ENCODE data around the gene ADH1A.
"Not testable (repeated sequence)": the region's sequence is repeated elsewhere in the genome, so short reads cannot be mapped to it uniquely, and the experiment has no call there.

Gene ADH1A

DNA sequence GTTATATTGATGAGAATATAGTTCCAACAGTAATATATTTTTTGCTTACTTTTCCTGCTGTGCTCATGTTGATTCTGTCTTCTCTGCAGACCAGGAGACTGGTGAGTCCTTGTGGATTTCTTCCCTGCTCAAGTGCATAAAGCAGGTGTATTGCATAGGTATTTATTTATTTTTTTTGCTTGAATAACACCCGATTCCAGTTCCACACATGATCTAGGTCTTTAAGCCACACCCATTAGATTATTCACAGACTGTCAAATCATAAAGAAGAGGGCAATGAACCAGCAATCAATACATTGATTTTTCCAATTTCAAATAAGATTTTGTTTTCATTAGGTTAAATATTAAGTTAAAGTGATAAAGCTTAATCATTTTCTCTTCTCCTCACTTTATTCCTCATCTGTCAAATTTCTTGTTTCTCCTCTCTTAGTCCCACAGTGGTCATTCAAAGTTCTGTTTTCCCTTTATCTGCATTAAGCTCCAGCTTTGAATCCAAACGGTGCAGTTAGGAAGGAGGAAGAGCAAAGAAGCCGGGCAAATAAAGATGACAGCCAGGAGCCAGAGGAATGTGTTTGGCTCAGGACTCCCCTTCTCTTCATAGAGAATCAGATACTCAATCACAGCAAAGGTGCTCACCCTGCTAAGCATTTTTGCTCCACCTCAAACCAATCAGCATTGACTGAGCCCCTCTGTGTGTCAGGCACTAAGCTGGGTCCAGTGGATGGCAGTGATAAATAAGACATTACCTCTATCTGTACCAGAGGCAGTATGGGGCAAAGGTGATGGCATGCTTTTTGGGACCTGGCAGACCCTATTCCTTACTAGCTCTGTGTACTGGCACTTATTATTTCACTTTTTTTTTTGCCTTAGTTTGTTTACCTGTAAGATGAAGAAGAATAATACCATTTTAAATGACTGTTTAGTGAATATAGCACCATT lies at the start of gene ADH1A:
Gene ADH1A, minus strand, starts transcription at position 138 of the 939 bp plus-strand sequence. Its CDS starts 71 bp downstream, at position 67.
- DNase-seq (ENCODE audit: low read depth) = no peak

DNA sequence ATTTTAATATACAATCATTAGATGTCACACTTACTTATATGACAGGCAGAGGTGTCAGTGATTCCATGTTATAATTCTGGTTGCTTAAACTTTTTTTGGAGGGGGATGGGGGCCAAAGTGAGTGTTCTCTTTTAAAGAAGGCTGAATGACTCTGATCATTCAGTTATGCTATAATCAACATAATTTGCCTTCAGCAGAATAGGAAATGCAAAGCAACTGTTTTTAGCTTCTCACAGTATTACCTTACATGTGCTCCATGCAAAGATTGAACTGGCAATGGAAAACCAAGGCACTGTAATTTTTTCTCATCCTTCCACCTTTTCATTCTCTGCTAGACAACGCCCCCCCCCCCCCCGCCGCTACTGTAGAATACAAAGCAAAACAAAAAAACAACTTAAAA lies 48.4 kb upstream of the ADH1A start:
- DNase-seq (ENCODE audit: low read depth) = no peak

DNA sequence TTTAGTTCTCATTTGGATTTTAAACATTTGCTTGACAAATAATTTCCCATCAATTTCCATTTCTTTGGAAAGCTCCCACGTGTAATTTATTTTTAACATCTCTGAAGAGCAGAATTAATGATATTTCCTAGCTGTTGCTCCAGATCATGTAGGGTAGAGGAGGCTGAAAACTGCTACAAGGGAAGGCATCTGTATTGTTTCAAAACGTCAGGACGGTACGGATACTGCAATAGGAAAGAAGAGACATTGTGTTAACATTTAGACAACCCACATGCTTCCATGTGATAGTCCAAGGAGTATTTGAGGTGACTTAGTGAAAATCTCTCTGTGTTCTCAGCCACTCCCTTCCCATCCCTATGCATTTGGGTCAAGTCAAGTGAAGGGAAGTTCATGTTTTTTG lies 45.8 kb upstream of the ADH1A start:
- DNase-seq (ENCODE audit: low read depth) = no peak

DNA sequence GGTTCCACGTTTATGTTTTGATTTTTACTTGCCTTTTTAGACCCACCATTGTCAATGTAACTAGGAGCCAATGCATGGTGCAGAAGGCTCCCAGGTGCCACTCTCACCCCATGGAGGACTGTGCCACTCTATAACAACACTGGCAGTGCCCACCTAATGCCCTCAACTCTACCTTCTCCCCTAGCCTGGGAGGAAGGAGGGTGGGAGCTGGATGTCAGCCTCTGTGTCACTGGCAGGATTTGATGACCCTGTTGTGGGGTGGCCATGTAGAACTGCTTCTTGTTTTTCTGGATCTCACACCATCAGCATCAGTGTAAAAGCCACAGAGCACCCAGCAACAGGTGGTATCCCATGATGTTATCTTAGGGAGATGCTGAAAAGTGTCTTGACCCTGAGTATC lies 44.1 kb upstream of the ADH1A start:
- DNase-seq (ENCODE audit: low read depth) = no peak

DNA sequence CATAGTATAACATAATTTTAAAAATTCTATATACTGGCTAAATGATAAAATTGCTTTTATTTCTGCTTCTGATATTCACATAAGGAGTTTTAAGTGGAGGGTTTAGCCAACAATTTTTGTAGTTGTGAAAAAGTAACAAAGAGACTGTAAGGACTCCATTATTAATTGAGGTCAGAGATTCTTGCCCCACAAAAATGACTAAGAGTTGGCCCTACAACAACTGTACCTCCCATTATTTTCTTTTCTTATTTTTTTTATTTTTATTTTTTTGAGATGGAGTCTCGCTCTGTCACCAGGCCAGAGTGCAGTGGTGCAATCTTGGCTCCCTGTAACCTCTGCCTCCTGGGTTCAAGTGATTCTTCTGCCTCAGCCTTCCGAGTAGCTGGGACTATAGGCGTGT lies 39.9 kb upstream of the ADH1A start:
- DNase-seq (ENCODE audit: low read depth) = no peak

DNA sequence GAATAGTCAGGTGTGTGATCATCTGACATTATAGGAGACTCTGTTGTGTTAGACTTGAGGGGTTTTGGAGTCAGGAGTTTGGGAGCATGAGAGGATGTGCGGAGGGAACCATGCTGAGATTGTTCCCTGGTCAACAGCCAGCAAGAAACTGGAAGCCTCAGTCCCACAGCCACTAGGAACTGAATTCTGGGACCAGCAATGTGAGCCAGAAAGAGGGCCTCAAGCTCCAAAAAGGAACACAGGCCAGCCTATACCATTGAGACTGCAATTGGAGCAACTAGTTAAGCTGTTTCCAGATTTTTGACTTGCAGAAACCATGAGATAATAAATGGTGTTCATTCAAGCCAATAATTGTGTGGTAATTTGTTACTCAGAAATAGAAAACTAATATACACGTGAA lies 39.1 kb upstream of the ADH1A start:
- DNase-seq (ENCODE audit: low read depth) = no peak

DNA sequence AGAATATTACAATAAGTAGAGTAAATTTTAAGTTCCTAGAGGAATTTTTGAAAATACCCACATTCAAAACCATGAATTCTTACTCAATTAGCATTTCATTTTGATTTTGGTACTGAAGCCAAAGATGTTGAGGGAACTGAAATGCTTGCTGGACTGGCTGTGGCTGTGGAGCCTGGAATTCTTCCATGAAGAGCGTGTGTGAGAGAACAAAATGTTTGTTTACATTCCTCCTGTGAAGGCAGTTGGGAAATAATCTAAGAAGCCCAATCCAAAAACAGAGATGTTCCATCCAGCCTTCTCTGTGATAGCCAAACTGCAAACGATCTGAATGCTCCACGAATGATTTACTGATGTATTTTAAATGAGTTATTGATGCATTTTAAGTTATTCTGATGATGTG lies 34.2 kb upstream of the ADH1A start:
- DNase-seq (ENCODE audit: low read depth) = no peak

DNA sequence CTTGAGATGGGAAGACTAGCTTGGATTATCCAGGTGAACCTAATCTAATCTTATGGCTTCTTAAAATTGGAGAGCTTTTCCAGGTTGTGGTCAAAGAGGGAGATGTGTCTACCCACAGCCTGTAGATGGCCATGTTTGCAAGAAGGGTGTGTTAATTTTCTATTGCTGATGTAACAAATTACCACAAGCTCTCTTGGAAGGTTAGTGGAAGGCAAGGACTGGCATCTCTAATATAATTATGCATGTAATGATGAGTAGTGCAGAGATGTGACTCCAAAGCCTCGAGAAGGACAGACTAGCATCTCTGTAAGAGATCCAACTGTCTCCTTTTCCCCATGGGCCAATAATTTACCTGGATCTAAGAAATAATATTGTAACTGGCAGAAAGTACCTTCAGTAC lies 33.6 kb upstream of the ADH1A start:
- no peak for DNase-seq (ENCODE audit: low read depth)

DNA sequence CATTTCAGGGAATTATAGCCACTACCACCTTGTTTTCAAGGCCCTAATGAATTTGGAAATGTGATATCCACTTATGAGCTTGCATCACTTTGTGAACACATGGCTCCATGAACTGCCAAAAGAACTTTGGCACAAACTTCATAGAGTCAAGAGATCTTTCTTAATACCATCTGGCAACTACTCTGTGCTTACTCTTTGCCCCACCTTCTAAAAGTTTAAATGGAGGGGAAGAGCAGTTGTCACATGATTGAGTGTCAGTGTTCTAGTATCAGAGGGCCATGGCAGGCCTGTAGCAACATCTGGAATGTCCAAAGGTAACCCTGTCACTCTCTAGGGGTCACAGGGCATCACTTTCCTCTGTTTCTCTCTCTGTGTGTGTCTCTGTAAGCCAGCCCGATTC lies 33.0 kb upstream of the ADH1A start:
- no peak for DNase-seq (ENCODE audit: low read depth)

DNA sequence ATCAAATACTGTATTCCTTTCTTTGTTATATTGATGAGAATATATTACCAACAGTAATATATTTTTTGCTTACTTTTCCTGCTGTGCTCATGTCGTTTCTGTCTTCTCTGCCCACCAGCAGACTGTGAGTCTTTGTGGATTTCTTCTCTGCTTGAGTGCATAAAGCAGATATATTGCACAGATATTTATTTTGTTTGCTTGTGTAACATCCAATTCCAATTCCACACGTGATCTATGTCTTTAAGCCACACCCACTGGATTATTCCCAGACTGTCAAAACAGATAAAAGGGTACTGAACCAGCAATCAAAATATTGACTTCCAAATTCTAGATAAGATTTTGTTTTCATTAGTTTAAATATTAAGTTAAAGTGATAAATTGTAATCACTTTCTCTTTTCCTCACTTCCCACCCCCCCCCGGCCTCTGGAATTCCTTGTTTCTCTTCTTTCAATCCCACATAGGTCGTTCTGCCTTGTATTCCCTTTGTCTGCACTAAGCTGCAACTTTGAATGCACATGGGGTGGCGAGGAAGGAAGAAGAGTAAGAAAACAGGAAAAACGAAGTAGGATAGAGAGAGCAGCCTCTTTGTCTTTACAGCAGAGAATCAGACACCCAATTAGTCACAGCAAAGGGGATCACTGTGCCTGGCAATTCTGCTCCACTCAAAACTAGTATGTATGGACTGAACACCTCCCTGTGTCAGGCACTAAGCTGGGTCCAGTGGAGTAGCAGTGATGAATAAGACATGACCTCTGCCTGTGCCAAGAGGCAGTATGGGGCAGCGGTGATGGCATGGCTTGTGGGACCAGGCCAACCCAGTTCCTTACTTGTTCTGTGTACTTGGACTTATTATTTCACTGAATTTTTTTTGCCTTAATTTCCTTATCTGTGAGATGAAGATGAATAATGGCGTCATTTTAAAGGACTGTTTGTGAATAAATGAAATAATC lies 30.7 kb upstream of the ADH1A start, which contains the start of gene ADH1B:
Gene ADH1B, minus strand, starts transcription at position 161 of the 951 bp plus-strand sequence. Its CDS starts 70 bp downstream, at position 91.
- no peak for DNase-seq (ENCODE audit: low read depth)

DNA sequence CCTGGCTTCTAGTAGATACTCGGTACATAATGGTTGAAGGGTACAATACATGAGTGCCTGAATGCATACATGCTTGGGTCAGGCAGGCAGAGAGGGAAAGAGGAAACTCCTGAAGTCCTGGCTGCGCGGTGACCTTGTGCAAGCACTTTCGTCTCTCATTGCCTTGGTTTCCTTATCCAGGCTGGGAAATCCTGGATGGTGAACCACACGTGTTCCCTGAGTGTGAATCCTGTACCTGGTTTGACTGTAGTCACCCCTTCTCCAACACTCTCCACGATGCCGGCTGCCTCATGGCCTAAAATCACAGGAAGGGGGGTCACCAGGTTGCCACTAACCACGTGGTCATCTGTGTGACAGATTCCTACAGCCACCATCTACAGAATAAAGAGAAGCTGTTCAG lies 27.0 kb upstream of the ADH1A start:
- not testable (repeated sequence) for DNase-seq (ENCODE audit: low read depth)

DNA sequence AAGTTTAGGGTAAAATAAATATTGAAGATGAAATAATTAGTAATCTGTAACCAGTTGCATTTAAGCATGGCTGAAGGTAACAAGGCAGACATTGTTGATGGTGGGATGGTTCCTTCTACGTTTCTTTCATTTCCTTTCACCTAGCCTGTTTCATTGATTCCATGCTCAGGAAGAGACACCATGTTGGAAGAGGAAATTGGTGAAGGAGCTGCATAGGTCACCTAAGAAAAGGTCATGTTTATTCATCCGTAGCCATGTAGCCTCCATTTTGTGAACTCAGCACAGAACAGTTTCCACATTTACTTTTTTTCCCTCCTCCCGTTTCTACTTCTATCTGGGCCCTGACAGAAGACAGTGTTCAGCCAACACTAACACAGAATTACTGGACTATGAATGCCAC lies 26.6 kb upstream of the ADH1A start:
- DNase-seq (ENCODE audit: low read depth) = no peak

DNA sequence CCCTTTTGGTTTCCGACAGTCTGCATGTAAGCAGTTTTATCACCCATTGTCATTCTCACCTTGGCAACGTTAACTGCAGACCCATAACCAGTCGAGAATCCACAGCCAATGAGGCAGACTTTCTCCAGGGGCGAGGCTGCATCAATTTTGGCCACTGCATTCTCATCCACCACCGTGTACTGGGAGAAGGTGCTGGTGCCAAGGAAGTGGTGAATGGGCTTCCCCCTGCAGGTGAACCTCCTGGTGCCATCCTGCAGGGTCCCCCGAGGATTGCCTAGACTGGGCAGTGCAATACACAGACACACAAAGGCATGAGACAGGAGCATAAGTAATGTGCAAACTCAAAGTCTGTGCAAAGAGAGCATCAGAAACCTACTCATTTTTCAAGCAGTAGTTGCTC lies 25.1 kb upstream of the ADH1A start:
- no peak for DNase-seq (ENCODE audit: low read depth)

DNA sequence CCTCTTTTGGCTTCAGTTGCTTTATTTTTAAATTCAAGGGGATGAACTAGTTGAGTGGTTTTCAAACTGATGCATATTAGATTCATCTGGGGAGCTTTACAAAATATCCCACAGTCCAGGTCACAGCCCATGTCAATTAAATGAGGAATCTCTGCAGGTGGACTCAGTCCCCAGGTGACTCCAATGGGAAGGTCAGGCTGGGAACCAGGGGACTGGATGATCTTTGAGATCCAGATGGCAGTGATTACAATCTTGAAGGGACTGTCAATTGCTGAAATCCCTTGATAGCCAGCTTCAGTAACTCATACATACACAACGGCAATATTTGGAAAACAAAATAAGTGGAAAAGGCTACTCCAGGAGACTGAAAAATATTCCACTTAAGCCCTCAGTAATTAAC lies 23.4 kb upstream of the ADH1A start:
- no peak for DNase-seq (ENCODE audit: low read depth)

DNA sequence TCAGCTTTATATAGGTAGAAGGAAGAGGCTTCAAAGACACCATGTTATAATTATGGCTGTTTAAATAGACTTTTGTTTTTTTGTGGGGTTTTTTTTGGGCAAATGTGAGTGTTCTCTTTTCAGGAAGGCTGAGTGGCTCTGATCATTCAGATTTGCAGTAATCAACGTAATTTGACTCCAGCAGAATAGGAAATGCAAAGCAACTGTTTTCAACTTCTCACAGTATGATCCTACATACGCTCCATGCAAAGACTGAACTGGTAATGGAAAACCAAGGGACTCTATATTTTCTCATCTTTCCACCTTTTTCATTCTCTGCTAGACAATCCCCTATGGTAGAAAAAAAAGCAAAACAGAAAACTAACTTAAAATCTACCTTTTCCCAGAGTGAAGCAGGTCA lies 19.6 kb upstream of the ADH1A start:
- DNase-seq (ENCODE audit: low read depth) = no peak

DNA sequence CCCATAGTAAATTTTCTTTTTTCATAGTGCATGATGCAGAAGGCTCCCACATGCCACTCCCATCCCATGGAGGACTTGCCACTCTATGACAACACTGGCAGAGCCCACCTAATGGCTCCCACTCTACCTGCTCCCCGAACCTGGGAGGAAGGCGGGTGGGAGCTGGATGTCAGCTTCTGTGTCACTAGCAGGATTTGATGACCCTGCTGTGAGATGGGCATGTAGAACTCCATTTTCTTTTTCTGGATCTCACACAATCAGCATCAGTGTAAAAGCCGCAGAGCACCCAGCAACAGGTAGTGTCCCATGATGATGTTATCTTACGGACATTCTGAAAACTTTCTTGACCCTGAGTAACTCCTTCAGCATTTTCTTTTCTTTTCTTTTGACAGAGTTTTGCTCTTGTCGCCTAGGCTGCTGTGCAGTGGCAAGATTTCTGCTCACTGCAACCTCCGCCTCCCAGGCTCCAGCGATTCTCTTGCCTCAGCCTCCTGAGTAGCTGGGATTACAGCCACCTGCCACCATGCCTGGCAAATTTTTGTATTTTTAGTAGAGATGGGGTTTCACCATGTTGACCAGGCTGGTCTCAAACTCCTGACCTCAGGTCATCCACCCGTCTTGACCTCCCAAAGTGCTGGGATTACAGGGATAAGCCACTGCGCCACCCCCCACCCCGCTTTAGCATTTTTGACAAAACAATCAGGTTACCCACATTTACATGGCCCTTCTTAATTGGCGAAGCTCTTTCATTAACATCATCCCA lies 15.0 kb upstream of the ADH1A start:
- DNase-seq (ENCODE audit: low read depth) = no peak

DNA sequence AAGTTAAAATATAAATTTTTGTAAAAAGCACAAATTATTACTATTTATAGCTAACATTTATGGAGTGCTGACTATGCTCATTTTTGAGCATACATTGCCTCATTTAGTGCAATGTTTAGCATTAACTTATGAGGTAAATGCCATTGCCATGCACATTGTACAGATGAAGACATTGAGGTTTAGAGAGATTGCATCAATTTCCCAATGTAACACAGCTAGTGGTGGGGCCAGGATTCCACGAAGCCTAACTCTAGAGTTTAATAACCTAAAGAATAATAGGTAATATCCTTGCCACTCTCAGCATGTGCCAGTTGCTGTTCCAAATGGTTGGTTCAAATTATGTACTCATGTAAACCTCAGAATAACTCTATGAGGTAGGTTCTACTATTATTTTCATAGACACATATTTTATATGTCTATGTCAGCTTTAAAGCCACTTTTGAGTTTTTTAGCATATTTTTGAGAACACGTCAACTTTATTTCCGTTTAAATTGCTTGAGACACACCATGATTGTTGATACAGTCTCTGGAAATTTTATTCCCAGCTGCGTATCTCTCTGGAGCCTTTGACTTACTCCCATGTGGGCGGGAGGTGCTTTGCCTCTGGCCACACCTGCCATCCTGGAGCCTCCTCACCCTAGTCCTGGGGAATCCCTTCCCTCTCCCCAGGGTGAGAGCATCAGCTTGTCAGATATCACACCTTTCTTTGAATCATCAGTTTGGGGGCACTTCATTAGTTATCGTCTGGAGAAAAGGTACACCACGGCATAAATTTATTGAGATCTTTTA lies 10.8 kb upstream of the ADH1A start:
- no peak for DNase-seq (ENCODE audit: low read depth)

DNA sequence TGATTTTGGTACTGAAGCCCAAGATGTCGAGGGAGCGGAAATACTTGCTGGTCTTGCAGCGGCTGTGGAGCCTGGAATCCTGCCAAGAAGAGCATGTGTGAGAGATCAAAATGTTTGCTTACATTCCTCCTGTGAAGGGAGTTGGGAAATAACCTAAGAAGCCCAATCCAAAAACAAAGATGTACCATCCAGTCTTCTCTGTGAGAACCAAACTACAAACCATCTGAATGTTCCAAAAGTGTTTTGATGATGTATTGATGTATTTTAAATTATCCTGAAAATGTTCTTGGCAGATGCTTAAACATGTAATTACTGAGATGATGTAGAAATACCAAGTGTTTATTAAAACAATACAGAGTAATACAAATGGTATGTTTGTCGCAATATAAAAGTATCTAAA lies 10.1 kb upstream of the ADH1A start:
- no peak for DNase-seq (ENCODE audit: low read depth)

DNA sequence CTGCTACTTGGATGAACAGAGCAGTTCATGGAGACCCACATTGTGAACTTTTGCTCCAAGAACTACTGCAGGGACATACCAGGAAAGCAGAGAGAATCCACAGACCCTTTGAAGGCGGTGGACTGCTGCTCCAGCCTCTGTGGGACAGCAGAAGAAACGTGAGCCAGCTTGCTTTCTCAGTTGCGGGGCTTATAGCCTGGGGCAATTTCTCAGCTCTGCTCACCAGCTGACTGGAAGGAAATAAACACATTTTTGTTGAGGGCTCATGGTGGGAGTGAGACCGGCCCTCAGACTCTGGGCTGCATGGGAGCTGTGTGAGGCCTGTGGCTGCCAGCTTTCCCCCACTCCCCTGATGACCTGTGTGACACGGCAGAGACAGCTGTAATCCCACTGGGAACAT lies 2.6 kb upstream of the ADH1A start:
- DNase-seq (ENCODE audit: low read depth) = no peak

DNA sequence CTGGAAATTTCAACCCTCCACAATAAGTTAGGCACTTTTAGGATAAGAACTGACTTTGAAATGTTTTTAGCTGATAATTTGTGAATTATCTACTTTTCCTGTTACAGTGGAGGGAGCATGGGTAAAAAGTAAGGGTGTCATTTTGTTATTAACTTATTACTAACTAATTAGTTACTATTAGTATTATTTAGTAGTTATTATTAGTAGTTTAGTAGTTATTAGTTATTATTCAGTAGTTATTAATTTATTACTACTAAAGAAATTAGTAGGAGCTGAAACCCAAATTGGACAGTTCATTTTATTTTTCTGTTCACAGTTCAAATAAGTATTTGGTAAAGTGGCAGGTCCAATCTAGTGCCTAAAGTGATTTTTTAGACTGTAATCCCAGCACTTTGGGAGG lies 5.4 kb downstream of the ADH1A start:
- DNase-seq (ENCODE audit: low read depth) = no peak

DNA sequence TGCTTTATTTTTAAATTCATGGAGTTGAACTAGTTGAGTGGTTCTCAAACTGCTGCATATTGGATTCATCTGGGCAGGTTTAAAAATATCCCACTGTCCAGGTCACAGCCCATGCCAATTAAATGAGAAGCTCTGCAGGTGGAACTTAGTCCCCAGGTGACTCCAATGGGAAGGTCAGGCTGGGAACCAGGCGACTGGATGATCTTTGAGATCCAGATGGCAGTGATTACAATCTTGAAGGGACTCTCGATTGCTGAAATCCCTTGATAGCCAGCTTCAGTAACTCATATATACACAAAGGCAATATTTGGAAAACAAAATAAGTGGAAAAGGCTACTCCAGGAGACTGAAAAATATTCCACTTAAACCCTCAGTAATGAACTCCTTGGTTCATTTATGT lies 8.1 kb downstream of the ADH1A start:
- DNase-seq (ENCODE audit: low read depth) = no peak
